Endothelial cell of hepatic sinusoid (primary cell): Measurements from ENCODE around the gene ALCAM.

Experiments
- in situ Hi-C: cut with HindIII; loops from 2 replicates; pipeline ENCODE4 v1.10.0; 2017; ENCODE audit warnings: low sequenced_read_pairs

ALCAM gene

GRCh38 chr3:105366326-105367062, at the start of gene ALCAM:
ALCAM (plus strand) TSS chr3:105366909.
- in situ Hi-C loops = loop anchor here (25.0 kb wide), 1 partner anchor 729 kb away; no protein-coding TSS in a partner anchor

GRCh38 chr3:105317841-105318240, 48.9 kb upstream of the ALCAM start:
- in situ Hi-C loops = no loop called here

- in situ Hi-C loops = no loop called here
Measured at GRCh38 chr3:105322570-105323273, 44.0 kb upstream of the ALCAM start.

GRCh38 chr3:105323274-105323599, 43.5 kb upstream of the ALCAM start:
- in situ Hi-C loops = no loop called here

- in situ Hi-C loops = no loop called here
Measured at GRCh38 chr3:105324951-105325350, 41.8 kb upstream of the ALCAM start.

GRCh38 chr3:105327662-105328337, 38.9 kb upstream of the ALCAM start:
- in situ Hi-C loops = no loop called here

GRCh38 chr3:105328338-105328730, 38.4 kb upstream of the ALCAM start:
- in situ Hi-C loops = no loop called here

- in situ Hi-C loops = no loop called here
Measured at GRCh38 chr3:105332961-105333360, 33.7 kb upstream of the ALCAM start.

GRCh38 chr3:105334138-105334882, 32.4 kb upstream of the ALCAM start:
- in situ Hi-C loops = no loop called here

- in situ Hi-C loops = no loop called here
Measured at GRCh38 chr3:105339946-105340345, 26.8 kb upstream of the ALCAM start.

GRCh38 chr3:105343991-105344390, 22.7 kb upstream of the ALCAM start:
- in situ Hi-C loops = no loop called here

GRCh38 chr3:105345156-105345555, 21.6 kb upstream of the ALCAM start:
- in situ Hi-C loops = no loop called here

GRCh38 chr3:105347625-105348302, 18.9 kb upstream of the ALCAM start:
- in situ Hi-C loops = no loop called here

- in situ Hi-C loops = no loop called here
Measured at GRCh38 chr3:105348307-105348706, 18.4 kb upstream of the ALCAM start.

- in situ Hi-C loops = loop anchor here (25.0 kb wide), 1 partner anchor 713 kb away; no protein-coding TSS in a partner anchor
Measured at GRCh38 chr3:105349684-105350387, 16.9 kb upstream of the ALCAM start.

- in situ Hi-C loops = loop anchor here (25.0 kb wide), 1 partner anchor 715 kb away; no protein-coding TSS in a partner anchor
Measured at GRCh38 chr3:105351821-105352220, 14.9 kb upstream of the ALCAM start.

GRCh38 chr3:105352976-105353375, 13.7 kb upstream of the ALCAM start:
- in situ Hi-C loops = loop anchor here (25.0 kb wide), 1 partner anchor 716 kb away; no protein-coding TSS in a partner anchor

- in situ Hi-C loops = loop anchor here (25.0 kb wide), 1 partner anchor 716 kb away; no protein-coding TSS in a partner anchor
Measured at GRCh38 chr3:105353485-105354161, 13.1 kb upstream of the ALCAM start.

- in situ Hi-C loops = loop anchor here (25.0 kb wide), 1 partner anchor 717 kb away; no protein-coding TSS in a partner anchor
Measured at GRCh38 chr3:105354429-105354828, 12.3 kb upstream of the ALCAM start.
